Keratinocyte (primary cell): ENCODE results near the gene TAGLN. TPM values are rescaled to one million over a fixed set of nuclear protein-coding genes. Genes with fewer than 3 reads are reported as not detected.

Experiments used
- DNase-seq: peaks from one replicate; pipeline ENCODE4 v3.0.0-alpha.2; 2011; ENCODE audit warnings: low read depth, missing footprints, low spot score
- FAIRE-seq: peaks from 2 replicates; lab custom pipeline; 2011; peaks lifted over from hg19 to GRCh38; lab: Jason Lieb, UNC
- H2AFZ ChIP-seq: 2 replicates; pipeline ENCODE4 v1.6.0; 2012; ENCODE audit warnings: low read length, control low read depth, inconsistent platforms; ENCODE audit not compliant: control insufficient read depth
- H3K27ac ChIP-seq: 2 replicates; pipeline ENCODE4 v1.5.1; 2011; ENCODE audit warnings: low read length; ENCODE audit not compliant: control insufficient read depth, insufficient read depth
- H3K27me3 ChIP-seq: 3 replicates; pipeline ENCODE4 v1.6.0; 2011; ENCODE audit warnings: low read length; ENCODE audit not compliant: control insufficient read depth, insufficient read depth; ENCODE audit errors: extremely low read depth
- H3K36me3 ChIP-seq, 2 experiments: 2 replicates in 1 of 2; 3 replicates in 1 of 2; pipeline ENCODE4 v1.5.1; 2011; ENCODE audit warnings: low read length in 2 of 2, mild to moderate bottlenecking in 1 of 2; ENCODE audit not compliant: control insufficient read depth in 2 of 2, insufficient read depth in 2 of 2; ENCODE audit errors: extremely low read depth in 1 of 2
- H3K4me1 ChIP-seq: 3 replicates; pipeline ENCODE4 v1.5.1; 2011; ENCODE audit warnings: low read length; ENCODE audit not compliant: control insufficient read depth, insufficient read depth; ENCODE audit errors: extremely low read depth
- H3K4me2 ChIP-seq: 3 replicates; pipeline ENCODE4 v1.6.0; 2011; ENCODE audit warnings: low read depth, low read length; ENCODE audit not compliant: control insufficient read depth, insufficient read depth; ENCODE audit errors: extremely low read depth
- H3K4me3 ChIP-seq, 3 experiments: fragments of 200-600 bp in 1 of 3; sonication (generic) in 1 of 3; 2 replicates in 2 of 3; 3 replicates in 1 of 3; pipeline ENCODE4 v1.5.1; 2011 to 2016; ENCODE audit warnings: low read length in 3 of 3, mild to moderate bottlenecking in 3 of 3, control low read depth in 2 of 3, inconsistent platforms in 1 of 3, low read depth in 1 of 3, mixed read lengths in 1 of 3, mixed run types in 1 of 3, moderate library complexity in 1 of 3; ENCODE audit not compliant: control insufficient read depth in 2 of 3, insufficient read depth in 2 of 3; ENCODE audit errors: extremely low read depth in 1 of 3
- H3K79me2 ChIP-seq: 2 replicates; pipeline ENCODE4 v1.6.0; 2012; ENCODE audit warnings: low read length; ENCODE audit not compliant: control insufficient read depth, insufficient read depth
- H3K9ac ChIP-seq: 3 replicates; pipeline ENCODE4 v1.6.0; 2011; ENCODE audit warnings: low read length; ENCODE audit not compliant: control insufficient read depth, insufficient read depth; ENCODE audit errors: extremely low read depth
- H3K9me1 ChIP-seq: 3 replicates; pipeline ENCODE4 v1.6.0; 2011; ENCODE audit warnings: low read length; ENCODE audit not compliant: control insufficient read depth, insufficient read depth; ENCODE audit errors: extremely low read depth
- H3K9me3 ChIP-seq: 2 replicates; pipeline ENCODE4 v1.5.1; 2012; ENCODE audit warnings: low read depth, low read length; ENCODE audit not compliant: control insufficient read depth
- H4K20me1 ChIP-seq: 3 replicates; pipeline ENCODE4 v1.6.0; 2011; ENCODE audit warnings: low read length; ENCODE audit not compliant: control insufficient read depth, insufficient read depth; ENCODE audit errors: extremely low read depth
- CTCF ChIP-seq, 3 experiments: IDR thresholded peaks in 1 of 3; conservative IDR thresholded peaks in 1 of 3; optimal IDR thresholded peaks in 1 of 3; 2 replicates in 2 of 3; 3 replicates in 1 of 3; pipeline versions ENCODE3 to v1.5.1; 2011; ENCODE audit warnings: low read length in 3 of 3, mild to moderate bottlenecking in 3 of 3, moderate library complexity in 2 of 3, control low read depth in 1 of 3, inconsistent platforms in 1 of 3; ENCODE audit not compliant: insufficient read depth in 2 of 3; ENCODE audit errors: extremely low read depth in 1 of 3
- EZH2 ChIP-seq: IDR thresholded peaks from one replicate; pipeline ENCODE4 v1.6.1; 2012; ENCODE audit warnings: inconsistent platforms, mild to moderate bottlenecking, low read length, moderate library complexity
- dilution Hi-C: fragments of 300-500 bp; cut with MboI; formaldehyde crosslinking; loops from one replicate; pipeline ENCODE4 v1.7.0; 2020; ENCODE audit warnings: low sequenced_read_pairs; ENCODE audit not compliant: extremely low pct_ligation_motif_present
- polyA plus RNA-seq, 5 experiments: library from polyadenylated mRNA; depleted of rRNA in 3 of 5; stranded (reverse) in 3 of 5; stranded (forward) in 1 of 5; unstranded in 1 of 5; fragments of >200 nt; gene quantifications; 1 replicate in 1 of 5; 2 replicates in 3 of 5; 3 replicates in 1 of 5; pipeline versions ENCODE4 v1.2.1 to v1.2.3, GENCODE V29; 2011 to 2012; ENCODE audit warnings: missing spikeins in 2 of 5, low read depth in 1 of 5, low replicate concordance in 1 of 5

The TAGLN gene
- polyA plus RNA-seq, 1 donor (not counting 4 experiments of a cell fraction or from before 2014, with no cell fraction given), result 26.6 TPM

- no peaks in the 10 kb centered on the region for H4K20me1 ChIP-seq
- no peaks in the 10 kb centered on the region for H3K27me3 ChIP-seq
- no peak for DNase-seq
- dilution Hi-C loops, result no loop called here
- H3K9me3 ChIP-seq, result no peaks in the 10 kb centered on the region
- H2AFZ ChIP-seq, result no peak overlapping the region
- peaks cover 35 to 57% of the 10 kb centered on the region in 2 experiments for H3K36me3 ChIP-seq
- H3K9me1 ChIP-seq, result peaks cover 2% of the 10 kb centered on the region
- TF ChIP-seq CTCF (optimal IDR thresholded peaks at IDR 0.05 in 1 of 3, IDR thresholded peaks at IDR 0.05 in 1 of 3, conservative IDR thresholded peaks at IDR 0.05 in 1 of 3; ENCODE audit: extremely low read depth in 1 of 3, insufficient read depth in 2 of 3, low read length in 3 of 3), result no peak
- TF ChIP-seq EZH2, result no peak
- no peaks in the 10 kb centered on the region for H3K79me2 ChIP-seq
- FAIRE-seq, result no peak
- no peak overlapping the region for H3K4me2 ChIP-seq
- H3K4me3 ChIP-seq, result no peak overlapping the region
- no peak overlapping the region for H3K9ac ChIP-seq
- no peak overlapping the region for H3K27ac ChIP-seq
- no peaks in the 10 kb centered on the region for H3K4me1 ChIP-seq
These were observed 20.3 kb downstream of the TAGLN start for GRCh38 chr11:117219455-117219854.

- FAIRE-seq (no peak), DNase-seq (no peak)
- no peaks in the 10 kb centered on the region for H3K9me3 ChIP-seq
- H4K20me1 ChIP-seq, result no peaks in the 10 kb centered on the region
- TF ChIP-seq CTCF (optimal IDR thresholded peaks at IDR 0.05 in 1 of 3, IDR thresholded peaks at IDR 0.05 in 1 of 3, conservative IDR thresholded peaks at IDR 0.05 in 1 of 3; ENCODE audit: extremely low read depth in 1 of 3, insufficient read depth in 2 of 3, low read length in 3 of 3) (no peak), EZH2 (no peak)
- no peak overlapping the region for H3K4me3 ChIP-seq
- no peaks in the 10 kb centered on the region for H3K79me2 ChIP-seq
- H2AFZ ChIP-seq, result no peak overlapping the region
- H3K4me2 ChIP-seq, result no peak overlapping the region
- dilution Hi-C loops, result no loop called here
- peaks cover 35 to 57% of the 10 kb centered on the region in 2 experiments for H3K36me3 ChIP-seq
- no peaks in the 10 kb centered on the region for H3K4me1 ChIP-seq
- H3K9ac ChIP-seq, result no peak overlapping the region
- H3K27me3 ChIP-seq, result no peaks in the 10 kb centered on the region
- H3K9me1 ChIP-seq, result peaks cover 2% of the 10 kb centered on the region
- no peak overlapping the region for H3K27ac ChIP-seq
These were observed 20.8 kb downstream of the TAGLN start for GRCh38 chr11:117219995-117220394.
